SK-N-SH (cell line): ENCODE data around the gene MAP3K19. TPM values are rescaled to one million over a fixed set of nuclear protein-coding genes. Genes with fewer than 3 reads are reported as not detected.

ENCODE experiments used
- CTCF ChIA-PET: fragments of 300-600, 350-600 bp; formaldehyde crosslinking; extraction: SDS; loops from one replicate; lab custom pipeline; 2021; lab: Yijun Ruan, JAX
- POLR2A ChIA-PET: fragments of 350-600 bp; sonication (Branson Sonifier 250); formaldehyde crosslinking; extraction: SDS; loops from one replicate; lab custom pipeline; 2020; ENCODE audit warnings: antibody characterized with exemption, inconsistent platforms; lab: Yijun Ruan, JAX
- DNase-seq: peaks from one replicate; pipeline ENCODE4 v3.0.0; 2012
- H2AFZ ChIP-seq: fragments of 200-600 bp; sonication (generic); 2 replicates; pipeline ENCODE4 v1.8.1; 2016; ENCODE audit warnings: antibody characterized with exemption, mild to moderate bottlenecking, low read depth
- H3F3A ChIP-seq: fragments of 200-600 bp; sonication (generic); replicated peaks from 2 replicates; pipeline ENCODE3; 2016; ENCODE audit warnings: antibody characterized with exemption, mild to moderate bottlenecking; ENCODE audit not compliant: insufficient read depth
- H3K27ac ChIP-seq, 2 experiments: fragments of 200-500 bp in 1 of 2; fragments of 200-600 bp in 1 of 2; sonication (Bioruptor generic) in 1 of 2; sonication (generic), shearing (Covaris generic) in 1 of 2; 2 replicates each; pipeline versions ENCODE4 v1.5.1 to v1.6.1; 2014 to 2016; ENCODE audit warnings: low read depth in 2 of 2, inconsistent platforms in 1 of 2, low read length in 1 of 2, mild to moderate bottlenecking in 1 of 2, mixed read lengths in 1 of 2
- H3K27me3 ChIP-seq: fragments of 200-600 bp; sonication (generic), shearing (Covaris generic); 2 replicates; pipeline ENCODE4 v1.6.1; 2016; ENCODE audit warnings: mixed run types; ENCODE audit not compliant: insufficient read depth
- H3K36me3 ChIP-seq, 2 experiments: fragments of 200-500 bp in 1 of 2; fragments of 200-600 bp in 1 of 2; sonication (Bioruptor generic) in 1 of 2; sonication (generic) in 1 of 2; replicated peaks in 1 of 2; 2 replicates each; pipeline versions ENCODE3 to v1.5.1; 2014 to 2016; ENCODE audit warnings: low read length in 1 of 2, mild to moderate bottlenecking in 1 of 2; ENCODE audit not compliant: insufficient read depth in 2 of 2, control insufficient read depth in 1 of 2
- H3K4me1 ChIP-seq, 2 experiments: fragments of 200-500 bp in 1 of 2; fragments of 200-600 bp in 1 of 2; sonication (Bioruptor generic) in 1 of 2; sonication (generic), shearing (Covaris generic) in 1 of 2; 2 replicates each; pipeline versions ENCODE4 v1.5.1 to v1.6.1; 2014 to 2016; ENCODE audit warnings: low read depth in 1 of 2, low read length in 1 of 2, mixed run types in 1 of 2; ENCODE audit not compliant: insufficient read depth in 2 of 2, control insufficient read depth in 1 of 2
- H3K4me2 ChIP-seq: fragments of 200-600 bp; sonication (generic), shearing (Covaris generic); 2 replicates; pipeline ENCODE4 v1.6.1; 2017; ENCODE audit warnings: mixed run types
- H3K4me3 ChIP-seq, 2 experiments: fragments of 200-500 bp in 1 of 2; fragments of 200-600 bp in 1 of 2; sonication (Bioruptor generic) in 1 of 2; sonication (generic), shearing (Covaris generic) in 1 of 2; 2 replicates each; pipeline versions ENCODE4 v1.5.1 to v1.8.1; 2014 to 2016; ENCODE audit warnings: low read depth in 2 of 2, inconsistent platforms in 1 of 2, low read length in 1 of 2, mild to moderate bottlenecking in 1 of 2, mixed read lengths in 1 of 2, moderate library complexity in 1 of 2
- H3K79me2 ChIP-seq: fragments of 200-600 bp; sonication (generic); 2 replicates; pipeline ENCODE4 v1.8.1; 2017; ENCODE audit warnings: mild to moderate bottlenecking; ENCODE audit not compliant: insufficient read depth
- H3K9ac ChIP-seq: fragments of 200-600 bp; sonication (generic); 2 replicates; pipeline ENCODE4 v1.6.1; 2017; ENCODE audit warnings: mixed run types
- H3K9me2 ChIP-seq: fragments of 200-600 bp; sonication (generic); 2 replicates; pipeline ENCODE4 v1.6.1; 2017; ENCODE audit warnings: mixed run types
- H3K9me3 ChIP-seq: fragments of 200-600 bp; sonication (generic); 2 replicates; pipeline ENCODE4 v1.6.1; 2017; ENCODE audit warnings: mixed run types, mild to moderate bottlenecking, moderate library complexity
- H4K20me1 ChIP-seq: fragments of 200-600 bp; sonication (generic); 2 replicates; pipeline ENCODE4 v1.6.1; 2017; ENCODE audit warnings: mild to moderate bottlenecking, mixed run types; ENCODE audit not compliant: insufficient read depth
- CTCF ChIP-seq: fragments of 200-600 bp; sonication (generic); IDR thresholded peaks from 2 replicates; pipeline ENCODE4 v1.6.1; 2017; ENCODE audit warnings: antibody characterized with exemption, mild to moderate bottlenecking, moderate library complexity
- EZH2phosphoT487 ChIP-seq: fragments of 200-600 bp; sonication (generic); IDR thresholded peaks from 2 replicates; pipeline ENCODE4 v1.6.1; 2017; ENCODE audit warnings: low read depth, mixed run types, mild to moderate bottlenecking, antibody characterized with exemption, moderate library complexity, borderline replicate concordance
- FOSL2 ChIP-seq: IDR thresholded peaks from 2 replicates; pipeline ENCODE4 v1.4.0; 2012; ENCODE audit warnings: low read depth, mild to moderate bottlenecking, moderate library complexity, borderline replicate concordance
- GATA2 ChIP-seq: sonication (generic); formaldehyde crosslinking; IDR thresholded peaks from 2 replicates; pipeline ENCODE4 v1.5.0; 2020; ENCODE audit warnings: mild to moderate bottlenecking, missing genetic modification reagents
- JUND ChIP-seq: IDR thresholded peaks from 2 replicates; pipeline ENCODE4 v1.4.0; 2012
- MXI1 ChIP-seq: IDR thresholded peaks from 2 replicates; pipeline ENCODE4 v1.6.1; 2012; ENCODE audit warnings: mild to moderate bottlenecking, low read depth, low read length, improper control_type of control experiment
- NFIC ChIP-seq: IDR thresholded peaks from 2 replicates; pipeline ENCODE4 v1.4.0; 2012; ENCODE audit warnings: borderline replicate concordance
- POLR2AphosphoS5 ChIP-seq: IDR thresholded peaks from 2 replicates; pipeline ENCODE4 v1.6.1; 2012; ENCODE audit warnings: low read depth, low read length
- RAD21 ChIP-seq: IDR thresholded peaks from 2 replicates; pipeline ENCODE4 v1.6.1; 2012; ENCODE audit warnings: mild to moderate bottlenecking, low read length
- SIN3A ChIP-seq: IDR thresholded peaks from 2 replicates; pipeline ENCODE4 v1.6.1; 2012; ENCODE audit warnings: low read depth, mild to moderate bottlenecking, low read length, moderate library complexity, borderline replicate concordance
- TAF1 ChIP-seq: IDR thresholded peaks from 2 replicates; pipeline ENCODE4 v1.6.1; 2012; ENCODE audit warnings: low read depth, mild to moderate bottlenecking, low read length, moderate library complexity, borderline replicate concordance
- USF1 ChIP-seq: IDR thresholded peaks from 2 replicates; pipeline ENCODE4 v1.4.0; 2012; ENCODE audit warnings: low read depth, borderline replicate concordance
- YY1 ChIP-seq: IDR thresholded peaks from 2 replicates; pipeline ENCODE4 v1.4.0; 2012; ENCODE audit warnings: low read depth, mild to moderate bottlenecking
- WGBS: methylation state at CpG from one replicate; pipeline ENCODE4 v1.1.6; 2017; ENCODE audit warnings: low lambda C conversion rate; 5-methylcytosine and 5-hydroxymethylcytosine counted together
- polyA plus RNA-seq, 3 experiments: library from polyadenylated mRNA; depleted of rRNA; stranded (reverse); fragments of >200 nt; gene quantifications; 2 replicates each; pipeline ENCODE4 v1.2.3, GENCODE V29; 2012
- TF ChIP-seq, protein P1 (sequence below): IDR thresholded peaks from 2 replicates; pipeline ENCODE4 v1.4.0; 2012; ENCODE audit warnings: low read depth
- TF ChIP-seq, protein P2 (sequence below): IDR thresholded peaks from 2 replicates; pipeline ENCODE4 v1.4.0; 2012; ENCODE audit warnings: low read depth, borderline replicate concordance
- TF ChIP-seq, protein P3 (sequence below): IDR thresholded peaks from 2 replicates; pipeline ENCODE4 v1.6.1; 2012; ENCODE audit warnings: mild to moderate bottlenecking, low read depth, low read length, moderate library complexity

The MAP3K19 gene
- polyA plus RNA-seq, 1 of the 3 experiments (the other 2 are of a cell fraction) = not detected

- no peaks in the 10 kb centered on the region for H3K9me3 ChIP-seq
- peaks cover 34% of the 10 kb centered on the region; the same call in 1 of the 2 replicates for H3K79me2 ChIP-seq
- H3F3A ChIP-seq = peaks cover 19% of the 10 kb centered on the region
- peaks cover 77 to 86% of the 10 kb centered on the region in 2 experiments for H3K36me3 ChIP-seq
- H3K27me3 ChIP-seq = no peaks in the 10 kb centered on the region
- H3K4me2 ChIP-seq = no peak overlapping the region
- WGBS = 92% methylated on average over 3 of the region's 3 CpGs
- no peak overlapping the region for H3K4me3 ChIP-seq
- POLR2A ChIA-PET = interaction anchor here (1.0 kb wide), 1 partner anchor 8 kb away, joined by 3 read pairs; no protein-coding TSS in a partner anchor
- peaks cover 4% of the 10 kb centered on the region; the same call in 1 of the 2 replicates for H4K20me1 ChIP-seq
- CTCF ChIA-PET = no interaction called here
- TF ChIP-seq, protein P1, sequence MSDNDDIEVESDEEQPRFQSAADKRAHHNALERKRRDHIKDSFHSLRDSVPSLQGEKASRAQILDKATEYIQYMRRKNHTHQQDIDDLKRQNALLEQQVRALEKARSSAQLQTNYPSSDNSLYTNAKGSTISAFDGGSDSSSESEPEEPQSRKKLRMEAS = no peak
- TF ChIP-seq NFIC = no peak
- no peak for TF ChIP-seq EZH2phosphoT487
- no peak for TF ChIP-seq CTCF
- no peak for TF ChIP-seq RAD21
- no peak for TF ChIP-seq POLR2AphosphoS5
- no peak overlapping the region for H2AFZ ChIP-seq
- no peak overlapping the region for H3K9ac ChIP-seq
- no peak overlapping the region for H3K27ac ChIP-seq
- H3K4me1 ChIP-seq = no peaks in the 10 kb centered on the region
- no peak for DNase-seq
- H3K9me2 ChIP-seq = no peaks in the 10 kb centered on the region
Measured at GRCh38 chr2:134952608-134953007, 94.6 kb downstream of the MAP3K19 start.

- H3K9ac ChIP-seq = no peak overlapping the region
- peaks cover 41% of the 10 kb centered on the region; the same call in 1 of the 2 replicates for H3K79me2 ChIP-seq
- WGBS = 98% methylated on average over 2 of the region's 2 CpGs
- no peaks in the 10 kb centered on the region; the same call in 1 of the 2 replicates for H4K20me1 ChIP-seq
- POLR2A ChIA-PET = no interaction called here
- H3K4me1 ChIP-seq = no peaks in the 10 kb centered on the region
- no peaks in the 10 kb centered on the region for H3K9me3 ChIP-seq
- peaks cover 16% of the 10 kb centered on the region for H3F3A ChIP-seq
- no peak overlapping the region for H3K4me3 ChIP-seq
- CTCF ChIA-PET = interaction anchor here (0.6 to 1.6 kb wide), 2 partner anchors 10 to 416 kb away, joined by 3 to 8 read pairs; no protein-coding TSS in a partner anchor
- DNase-seq = no peak
- H3K27me3 ChIP-seq = no peaks in the 10 kb centered on the region
- no peak overlapping the region for H3K27ac ChIP-seq
- TF ChIP-seq RAD21 (no peak), GATA2 (CRISPR knock-in tag) (no peak), YY1 (no peak), MXI1 (no peak), NFIC (no peak), FOSL2 (no peak), JUND (no peak), USF1 (no peak), SIN3A (no peak), TAF1 (no peak)
- TF ChIP-seq, protein P1 = no peak
- TF ChIP-seq, protein P2, sequence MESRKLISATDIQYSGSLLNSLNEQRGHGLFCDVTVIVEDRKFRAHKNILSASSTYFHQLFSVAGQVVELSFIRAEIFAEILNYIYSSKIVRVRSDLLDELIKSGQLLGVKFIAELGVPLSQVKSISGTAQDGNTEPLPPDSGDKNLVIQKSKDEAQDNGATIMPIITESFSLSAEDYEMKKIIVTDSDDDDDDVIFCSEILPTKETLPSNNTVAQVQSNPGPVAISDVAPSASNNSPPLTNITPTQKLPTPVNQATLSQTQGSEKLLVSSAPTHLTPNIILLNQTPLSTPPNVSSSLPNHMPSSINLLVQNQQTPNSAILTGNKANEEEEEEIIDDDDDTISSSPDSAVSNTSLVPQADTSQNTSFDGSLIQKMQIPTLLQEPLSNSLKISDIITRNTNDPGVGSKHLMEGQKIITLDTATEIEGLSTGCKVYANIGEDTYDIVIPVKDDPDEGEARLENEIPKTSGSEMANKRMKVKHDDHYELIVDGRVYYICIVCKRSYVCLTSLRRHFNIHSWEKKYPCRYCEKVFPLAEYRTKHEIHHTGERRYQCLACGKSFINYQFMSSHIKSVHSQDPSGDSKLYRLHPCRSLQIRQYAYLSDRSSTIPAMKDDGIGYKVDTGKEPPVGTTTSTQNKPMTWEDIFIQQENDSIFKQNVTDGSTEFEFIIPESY = no peak
- TF ChIP-seq, protein P3, sequence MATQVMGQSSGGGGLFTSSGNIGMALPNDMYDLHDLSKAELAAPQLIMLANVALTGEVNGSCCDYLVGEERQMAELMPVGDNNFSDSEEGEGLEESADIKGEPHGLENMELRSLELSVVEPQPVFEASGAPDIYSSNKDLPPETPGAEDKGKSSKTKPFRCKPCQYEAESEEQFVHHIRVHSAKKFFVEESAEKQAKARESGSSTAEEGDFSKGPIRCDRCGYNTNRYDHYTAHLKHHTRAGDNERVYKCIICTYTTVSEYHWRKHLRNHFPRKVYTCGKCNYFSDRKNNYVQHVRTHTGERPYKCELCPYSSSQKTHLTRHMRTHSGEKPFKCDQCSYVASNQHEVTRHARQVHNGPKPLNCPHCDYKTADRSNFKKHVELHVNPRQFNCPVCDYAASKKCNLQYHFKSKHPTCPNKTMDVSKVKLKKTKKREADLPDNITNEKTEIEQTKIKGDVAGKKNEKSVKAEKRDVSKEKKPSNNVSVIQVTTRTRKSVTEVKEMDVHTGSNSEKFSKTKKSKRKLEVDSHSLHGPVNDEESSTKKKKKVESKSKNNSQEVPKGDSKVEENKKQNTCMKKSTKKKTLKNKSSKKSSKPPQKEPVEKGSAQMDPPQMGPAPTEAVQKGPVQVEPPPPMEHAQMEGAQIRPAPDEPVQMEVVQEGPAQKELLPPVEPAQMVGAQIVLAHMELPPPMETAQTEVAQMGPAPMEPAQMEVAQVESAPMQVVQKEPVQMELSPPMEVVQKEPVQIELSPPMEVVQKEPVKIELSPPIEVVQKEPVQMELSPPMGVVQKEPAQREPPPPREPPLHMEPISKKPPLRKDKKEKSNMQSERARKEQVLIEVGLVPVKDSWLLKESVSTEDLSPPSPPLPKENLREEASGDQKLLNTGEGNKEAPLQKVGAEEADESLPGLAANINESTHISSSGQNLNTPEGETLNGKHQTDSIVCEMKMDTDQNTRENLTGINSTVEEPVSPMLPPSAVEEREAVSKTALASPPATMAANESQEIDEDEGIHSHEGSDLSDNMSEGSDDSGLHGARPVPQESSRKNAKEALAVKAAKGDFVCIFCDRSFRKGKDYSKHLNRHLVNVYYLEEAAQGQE = no peak
- no peaks in the 10 kb centered on the region for H3K9me2 ChIP-seq
- H2AFZ ChIP-seq = no peak overlapping the region
- no peak overlapping the region for H3K4me2 ChIP-seq
- peaks cover 78 to 86% of the 10 kb centered on the region in 2 experiments for H3K36me3 ChIP-seq
Measured at GRCh38 chr2:134950886-134951285, 96.4 kb downstream of the MAP3K19 start.
